Uterus (tissue), 4 donors: Measurements from ENCODE around the gene BNC2. TPM values are rescaled to one million over a fixed set of nuclear protein-coding genes. Genes with fewer than 3 reads are reported as not detected.

Source experiments
- DNase-seq, 2 donors: peaks; one replicate each; pipeline ENCODE4 v3.0.0-alpha.2; 2019 to 2020
- H3K27ac ChIP-seq, 2 donors: fragments of 200-600 bp; sonication (generic); 1 replicate in 1 of 2; 2 replicates in 1 of 2; pipeline ENCODE4 v1.5.1; 2016 to 2018
- H3K27me3 ChIP-seq, 2 donors: fragments of 200-600 bp; sonication (generic); one replicate each; pipeline ENCODE4 v1.5.1; 2018 to 2019; ENCODE audit warnings: control low read depth in 1 of 2
- H3K36me3 ChIP-seq, 2 donors: fragments of 200-600 bp; sonication (generic); one replicate each; pipeline ENCODE4 v1.5.1; 2019; ENCODE audit warnings: control low read depth in 1 of 2
- H3K4me1 ChIP-seq, 2 donors: fragments of 200-600 bp; sonication (generic); one replicate each; pipeline ENCODE4 v1.5.1; 2018 to 2019; ENCODE audit warnings: control low read depth in 1 of 2
- H3K4me3 ChIP-seq, 2 donors: fragments of 200-600 bp; sonication (generic); 1 replicate in 1 of 2; 2 replicates in 1 of 2; pipeline ENCODE4 v1.5.1; 2018 to 2019; ENCODE audit warnings: mild to moderate bottlenecking in 1 of 2
- H3K9me3 ChIP-seq, 2 donors: fragments of 200-600 bp; sonication (generic); one replicate each; pipeline ENCODE4 v1.5.1; 2019; ENCODE audit warnings: control low read depth in 1 of 2
- POLR2A ChIP-seq, 2 donors: fragments of 450-650 bp; IDR thresholded peaks; one replicate each; pipeline ENCODE4 v1.6.1; 2016; ENCODE audit warnings: antibody characterized with exemption in 2 of 2, mild to moderate bottlenecking in 1 of 2, moderate library complexity in 1 of 2
- intact Hi-C: fragments of 100-400 bp; cut with DNase I; formaldehyde crosslinking; loops from one replicate; pipeline ENCODE4 v1.15.1; 2023; ENCODE audit warnings: low total_unique reads
- total RNA-seq, 4 donors: library from RNA; depleted of rRNA in 3 of 4; stranded (reverse); fragments of >200 nt in 3 of 4; gene quantifications; one replicate each; pipeline versions ENCODE4 v1.1.0 to v1.2.4, GENCODE V29; 2014 to 2023
- TF ChIP-seq, protein P1 (sequence below), 4 experiments: fragments of 200-600 bp in 2 of 4; fragments of 450-650 bp in 2 of 4; sonication (generic) in 2 of 4; IDR thresholded peaks; one replicate each; pipeline ENCODE4 v1.5.1; 2016 to 2019; ENCODE audit warnings: antibody characterized with exemption in 4 of 4, mild to moderate bottlenecking in 2 of 4, moderate library complexity in 1 of 4
- donor health status: DM: yes; HTN: yes; CAD: no.

BNC2 gene
- total RNA-seq, 4 donors from 2014 or later = 85.9 to 293 (median 93.4) TPM

DNA sequence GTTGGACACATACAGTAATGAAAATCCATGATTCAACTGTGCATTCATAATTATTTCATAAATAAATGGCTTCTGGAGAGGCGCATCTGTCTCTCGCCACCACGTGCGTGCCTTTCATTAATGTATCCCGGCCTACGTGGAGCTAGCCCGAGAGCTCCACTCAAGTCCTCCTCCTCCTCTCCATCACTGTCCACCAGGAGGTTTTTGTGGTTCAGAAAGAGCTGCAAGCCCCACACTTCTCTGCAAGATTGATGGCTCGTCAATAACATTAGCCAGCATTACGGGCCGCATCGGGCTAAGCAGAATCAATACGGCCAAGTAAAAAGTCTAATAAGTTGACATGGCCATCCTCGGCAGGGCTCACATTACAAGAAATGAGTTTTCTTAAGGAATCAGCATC is 499.8 kb downstream of the BNC2 start:
- Histone ChIP-seq H3K36me3 (no peaks in the 10 kb centered on the region), H3K4me1 (no peaks in the 10 kb centered on the region), H3K4me3 (no peak overlapping the region), H3K9me3 (no peaks in the 10 kb centered on the region), H3K27ac (no peak overlapping the region), H3K27me3 (no peaks in the 10 kb centered on the region)
- TF ChIP-seq, protein P1, sequence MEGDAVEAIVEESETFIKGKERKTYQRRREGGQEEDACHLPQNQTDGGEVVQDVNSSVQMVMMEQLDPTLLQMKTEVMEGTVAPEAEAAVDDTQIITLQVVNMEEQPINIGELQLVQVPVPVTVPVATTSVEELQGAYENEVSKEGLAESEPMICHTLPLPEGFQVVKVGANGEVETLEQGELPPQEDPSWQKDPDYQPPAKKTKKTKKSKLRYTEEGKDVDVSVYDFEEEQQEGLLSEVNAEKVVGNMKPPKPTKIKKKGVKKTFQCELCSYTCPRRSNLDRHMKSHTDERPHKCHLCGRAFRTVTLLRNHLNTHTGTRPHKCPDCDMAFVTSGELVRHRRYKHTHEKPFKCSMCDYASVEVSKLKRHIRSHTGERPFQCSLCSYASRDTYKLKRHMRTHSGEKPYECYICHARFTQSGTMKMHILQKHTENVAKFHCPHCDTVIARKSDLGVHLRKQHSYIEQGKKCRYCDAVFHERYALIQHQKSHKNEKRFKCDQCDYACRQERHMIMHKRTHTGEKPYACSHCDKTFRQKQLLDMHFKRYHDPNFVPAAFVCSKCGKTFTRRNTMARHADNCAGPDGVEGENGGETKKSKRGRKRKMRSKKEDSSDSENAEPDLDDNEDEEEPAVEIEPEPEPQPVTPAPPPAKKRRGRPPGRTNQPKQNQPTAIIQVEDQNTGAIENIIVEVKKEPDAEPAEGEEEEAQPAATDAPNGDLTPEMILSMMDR (IDR thresholded peaks at IDR 0.05) = no peak
- TF ChIP-seq POLR2A (IDR thresholded peaks at IDR 0.05) = no peak
- no peak for DNase-seq
- intact Hi-C loops = no loop called here

DNA sequence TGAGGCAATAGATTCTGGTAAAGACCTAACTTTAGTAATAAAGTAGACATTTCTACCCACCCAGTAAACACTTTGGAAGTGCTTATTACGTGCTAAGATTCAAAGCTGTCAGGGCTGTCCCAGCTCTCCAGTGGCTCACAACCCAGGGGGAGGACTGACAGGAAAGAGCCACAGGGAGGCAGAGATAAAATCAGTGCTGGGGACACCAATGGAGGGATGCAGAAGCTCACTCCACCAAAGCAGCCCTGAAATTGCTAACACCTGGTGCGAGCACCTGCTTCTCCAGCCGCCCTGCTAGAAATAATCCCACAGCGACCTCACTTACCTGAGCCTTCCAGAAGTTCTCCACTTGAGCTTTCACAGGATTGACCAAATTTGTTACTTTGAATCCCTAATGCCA is 501.0 kb downstream of the BNC2 start:
- Histone ChIP-seq H3K9me3 (no peaks in the 10 kb centered on the region), H3K36me3 (no peaks in the 10 kb centered on the region), H3K4me3 (no peak overlapping the region), H3K4me1 (no peaks in the 10 kb centered on the region), H3K27me3 (no peaks in the 10 kb centered on the region), H3K27ac (no peak overlapping the region)
- DNase-seq = no peak
- TF ChIP-seq, protein P1 (IDR thresholded peaks at IDR 0.05) = no peak
- TF ChIP-seq POLR2A (IDR thresholded peaks at IDR 0.05) = no peak
- intact Hi-C loops = no loop called here

DNA sequence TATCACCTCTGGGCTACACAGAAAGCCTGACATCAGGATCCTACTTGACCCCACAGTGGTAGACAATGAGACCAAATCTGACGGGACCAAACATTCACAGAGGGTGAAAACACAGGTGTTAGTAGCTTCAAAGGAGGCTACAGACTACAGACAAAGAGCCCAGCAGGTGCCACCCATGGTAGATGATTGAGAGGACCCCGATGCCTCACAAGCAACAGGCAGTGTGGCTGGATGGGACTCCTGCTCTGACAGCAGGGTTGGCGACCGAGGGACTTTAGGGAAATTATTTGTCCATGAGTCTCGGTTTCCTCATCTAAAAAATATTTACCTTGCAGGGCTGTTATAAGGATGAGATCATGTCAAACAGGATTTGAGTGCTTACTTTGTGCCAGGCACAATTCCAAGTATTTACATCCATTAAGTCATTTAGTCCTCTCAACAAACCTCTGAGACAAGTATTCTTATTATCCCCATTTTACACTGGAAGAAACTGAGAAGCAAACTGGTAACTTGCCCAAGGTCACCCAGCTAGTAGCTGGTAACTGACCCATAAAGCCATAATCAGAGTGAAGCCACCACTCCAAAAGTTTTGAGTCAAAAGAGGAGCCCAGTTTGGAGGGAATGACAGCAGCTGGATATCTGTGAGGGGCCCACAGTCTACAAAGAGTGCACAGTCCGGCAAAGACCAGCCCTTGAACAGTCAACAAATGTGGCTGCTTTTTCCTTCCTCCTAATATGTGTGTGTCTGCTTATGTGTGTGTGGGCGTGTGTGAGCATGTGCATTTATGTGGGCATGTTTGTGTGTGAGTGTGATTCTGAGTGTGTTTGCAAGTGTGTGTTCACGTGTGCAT is 502.0 kb downstream of the BNC2 start:
- H3K27me3 ChIP-seq = no peaks in the 10 kb centered on the region
- TF ChIP-seq POLR2A (IDR thresholded peaks at IDR 0.05) = no peak
- TF ChIP-seq, protein P1 (IDR thresholded peaks at IDR 0.05) = no peak
- intact Hi-C loops = no loop called here
- no peak overlapping the region for H3K4me3 ChIP-seq
- no peaks in the 10 kb centered on the region for H3K36me3 ChIP-seq
- DNase-seq = no peak
- no peaks in the 10 kb centered on the region for H3K9me3 ChIP-seq
- no peak overlapping the region for H3K27ac ChIP-seq
- no peaks in the 10 kb centered on the region for H3K4me1 ChIP-seq

DNA sequence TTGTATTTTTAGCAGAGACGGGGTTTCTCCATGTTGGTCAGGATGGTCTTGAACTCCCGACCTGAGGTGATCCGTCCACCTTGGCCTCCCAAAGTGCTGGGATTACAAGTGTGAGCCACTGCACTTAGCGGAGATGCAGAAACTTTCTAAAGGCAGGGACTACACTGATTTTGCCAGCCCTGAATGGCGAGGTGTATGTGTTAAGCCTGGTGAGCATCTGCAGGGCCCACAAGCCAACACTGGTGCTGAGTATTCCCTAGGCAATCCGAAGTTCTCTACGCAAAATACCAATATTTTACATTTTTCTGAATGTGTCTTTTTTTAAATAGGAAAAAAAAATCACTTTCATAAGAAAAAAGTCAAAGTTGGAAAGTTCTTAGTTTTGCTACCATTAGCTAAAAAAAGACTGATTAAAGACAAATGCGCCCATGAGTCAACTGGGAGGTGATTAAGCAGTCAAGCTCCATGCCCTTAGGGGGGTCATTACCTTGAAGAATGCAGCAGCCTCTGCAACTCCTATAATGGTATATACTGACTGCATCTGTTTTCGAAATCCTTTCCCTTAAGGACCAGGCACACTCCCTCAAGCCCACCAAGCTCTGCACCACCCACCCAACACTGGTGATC is 502.8 kb downstream of the BNC2 start:
- intact Hi-C loops = no loop called here

More for the DNA sequence above, 502.8 kb downstream of the BNC2 start:
- H3K4me1 ChIP-seq = no peaks in the 10 kb centered on the region
- no peak overlapping the region for H3K27ac ChIP-seq
- no peak overlapping the region for H3K4me3 ChIP-seq
- H3K9me3 ChIP-seq = no peaks in the 10 kb centered on the region
- no peak for DNase-seq
- H3K36me3 ChIP-seq = no peaks in the 10 kb centered on the region
- TF ChIP-seq POLR2A (IDR thresholded peaks at IDR 0.05) = no peak
- TF ChIP-seq, protein P1 (IDR thresholded peaks at IDR 0.05) = no peak
- H3K27me3 ChIP-seq = no peaks in the 10 kb centered on the region
